Neural cell (in vitro differentiated cells): ENCODE results near the gene TMEM134. TPM values are rescaled to one million over a fixed set of nuclear protein-coding genes. Genes with fewer than 3 reads are reported as not detected.

Experiments used
- H2AFZ ChIP-seq: fragments of 200-600, 300-800 bp; sonication (generic), shearing (Covaris generic); 2 replicates; pipeline ENCODE4 v1.6.0; 2014; ENCODE audit warnings: low read depth, mild to moderate bottlenecking, antibody characterized with exemption, low read length, moderate library complexity
- H3F3A ChIP-seq: fragments of 200-600 bp; shearing (Covaris generic); 2 replicates; pipeline ENCODE4 v1.6.1; 2016; ENCODE audit warnings: mild to moderate bottlenecking, moderate library complexity, mixed read lengths, antibody characterized with exemption, low read length; ENCODE audit not compliant: insufficient read depth, poor library complexity, severe bottlenecking
- H3K27ac ChIP-seq: fragments of 200-600, 300-800 bp; sonication (generic), shearing (Covaris generic); 2 replicates; pipeline ENCODE4 v1.5.1; 2014; ENCODE audit warnings: mild to moderate bottlenecking, low read length, moderate library complexity
- H3K27me3 ChIP-seq: fragments of 300-800, 200-600 bp; sonication (generic), shearing (Covaris generic); 2 replicates; pipeline ENCODE4 v1.6.0; 2014; ENCODE audit warnings: mild to moderate bottlenecking, low read depth, low read length, moderate library complexity; ENCODE audit not compliant: insufficient read depth
- H3K36me3 ChIP-seq: fragments of 300-800, 200-600 bp; sonication (generic), shearing (Covaris generic); 2 replicates; pipeline ENCODE4 v1.5.1; 2014; ENCODE audit warnings: mild to moderate bottlenecking, antibody characterized with exemption, low read length, moderate library complexity; ENCODE audit not compliant: insufficient read depth
- H3K4me2 ChIP-seq: fragments of 300-800, 200-600 bp; sonication (generic), shearing (Covaris generic); 2 replicates; pipeline ENCODE4 v1.6.0; 2014; ENCODE audit warnings: mild to moderate bottlenecking, low read length
- H3K4me3 ChIP-seq: fragments of 300-800, 200-600 bp; sonication (generic), shearing (Covaris generic); 2 replicates; pipeline ENCODE4 v1.5.1; 2014; ENCODE audit warnings: mild to moderate bottlenecking, low read length, moderate library complexity
- H3K79me2 ChIP-seq: fragments of 200-600 bp; shearing (Covaris generic); replicated peaks from 2 replicates; pipeline ENCODE4 v1.6.0; 2014; ENCODE audit warnings: mild to moderate bottlenecking, low read length, moderate library complexity; ENCODE audit not compliant: insufficient read depth
- H3K9ac ChIP-seq: fragments of 300-800, 200-600 bp; sonication (generic), shearing (Covaris generic); 2 replicates; pipeline ENCODE4 v1.6.1; 2016; ENCODE audit warnings: mild to moderate bottlenecking, low read length, mixed read lengths
- H3K9me2 ChIP-seq: fragments of 200-600 bp; shearing (Covaris generic); 2 replicates; pipeline ENCODE4 v1.6.1; 2016; ENCODE audit warnings: mild to moderate bottlenecking, low read length, mixed read lengths; ENCODE audit not compliant: insufficient read depth
- H3K9me3 ChIP-seq: fragments of 200-600, 300-800 bp; sonication (generic), shearing (Covaris generic); 2 replicates; pipeline ENCODE4 v1.6.1; 2016; ENCODE audit warnings: mild to moderate bottlenecking, mixed run types, low read length, moderate library complexity, mixed read lengths
- H4K20me1 ChIP-seq: fragments of 200-600 bp; shearing (Covaris generic); 2 replicates; pipeline ENCODE4 v1.6.1; 2016; ENCODE audit warnings: mild to moderate bottlenecking, mixed run types; ENCODE audit not compliant: insufficient read depth
- EP300 ChIP-seq: fragments of 450-650 bp; conservative IDR thresholded peaks from 2 replicates; pipeline ENCODE4 v1.6.1; 2014; ENCODE audit warnings: antibody characterized with exemption, mild to moderate bottlenecking, moderate library complexity; ENCODE audit not compliant: poor library complexity, severe bottlenecking
- EZH2 ChIP-seq: fragments of 200-600, 300-800 bp; shearing (Covaris generic), sonication (generic); IDR thresholded peaks from 2 replicates; pipeline ENCODE4 v1.6.1; 2014; ENCODE audit warnings: antibody characterized with exemption, low read length, borderline replicate concordance, mild to moderate bottlenecking; ENCODE audit not compliant: insufficient read depth, poor library complexity, severe bottlenecking
- MXI1 ChIP-seq: fragments of 450-650 bp; conservative IDR thresholded peaks from 2 replicates; pipeline ENCODE4 v1.6.1; 2014; ENCODE audit warnings: antibody characterized with exemption, mild to moderate bottlenecking; ENCODE audit not compliant: poor library complexity, severe bottlenecking
- POLR2AphosphoS5 ChIP-seq: IDR thresholded peaks from 2 replicates; pipeline ENCODE4 v1.6.1; 2012
- RAD21 ChIP-seq: fragments of 450-650 bp; conservative IDR thresholded peaks from 2 replicates; pipeline ENCODE4 v1.6.1; 2014; ENCODE audit warnings: antibody characterized with exemption, mild to moderate bottlenecking, moderate library complexity
- SMC3 ChIP-seq: fragments of 450-650 bp; conservative IDR thresholded peaks from 2 replicates; pipeline ENCODE4 v1.6.1; 2014; ENCODE audit warnings: antibody characterized with exemption, mild to moderate bottlenecking, moderate library complexity; ENCODE audit not compliant: poor library complexity
- TAF1 ChIP-seq: IDR thresholded peaks from 2 replicates; pipeline ENCODE4 v1.6.1; 2012; ENCODE audit warnings: low read depth
- polyA plus RNA-seq: library from polyadenylated mRNA; depleted of rRNA; stranded (reverse); fragments of >200 nt; gene quantifications from 2 replicates; pipeline ENCODE4 v1.2.3, GENCODE V29; 2014
- TF ChIP-seq, protein P1 (sequence below): IDR thresholded peaks from 2 replicates; pipeline ENCODE4 v1.6.1; 2012; ENCODE audit warnings: borderline replicate concordance
- TF ChIP-seq, protein P2 (sequence below): fragments of 450-650 bp; IDR thresholded peaks from 2 replicates; pipeline ENCODE4 v1.5.1; 2014; ENCODE audit warnings: antibody characterized with exemption, mild to moderate bottlenecking, moderate library complexity; ENCODE audit not compliant: poor library complexity, severe bottlenecking

The TMEM134 gene
- polyA plus RNA-seq, 1 donor from 2014 or later = 50.3 TPM

DNA sequence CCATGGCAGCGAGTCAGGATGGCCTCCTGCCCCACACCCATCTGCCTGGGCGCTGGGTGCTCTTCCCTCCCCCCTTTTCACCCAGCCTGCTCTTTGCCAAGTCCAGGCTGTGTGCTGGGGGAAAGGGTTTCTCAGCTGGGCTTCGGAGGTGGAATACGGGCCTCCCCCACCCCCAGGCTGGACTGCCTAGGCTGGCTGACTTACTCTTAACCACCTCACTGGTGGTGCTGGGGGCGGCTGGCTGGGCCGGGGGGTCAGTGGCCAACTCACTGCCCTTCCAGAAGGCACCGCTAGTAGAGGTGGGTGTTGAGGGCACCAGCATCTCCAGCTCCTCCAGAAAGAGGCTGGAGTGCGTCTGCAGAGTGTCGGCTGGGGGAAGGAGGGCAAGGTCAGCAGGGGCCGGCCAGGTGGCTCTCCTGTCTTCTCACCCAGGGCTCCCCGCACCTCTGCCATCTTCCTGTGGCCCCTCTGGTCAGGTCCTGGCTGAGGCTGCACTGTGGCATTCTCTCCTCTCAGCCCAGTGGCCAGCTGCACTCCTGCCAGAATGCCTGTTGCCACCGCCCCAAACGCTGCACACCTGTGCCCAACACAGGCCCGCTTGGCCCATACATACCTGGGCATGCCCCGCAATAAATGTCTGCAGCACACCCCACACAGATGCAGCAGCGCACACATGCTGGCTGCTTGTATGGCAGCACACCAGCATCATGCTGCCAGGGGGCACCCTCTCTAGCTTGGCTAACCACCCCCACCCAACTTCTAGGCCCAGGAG is 26.4 kb upstream of the TMEM134 start:
- Histone ChIP-seq H3F3A (no peaks in the 10 kb centered on the region), H3K27ac (no peak overlapping the region), H3K79me2 (no peaks in the 10 kb centered on the region), H3K36me3 (no peaks in the 10 kb centered on the region), H3K4me2 (no peak overlapping the region), H3K9me2 (no peaks in the 10 kb centered on the region), H3K9me3 (no peaks in the 10 kb centered on the region), H4K20me1 (no peaks in the 10 kb centered on the region), H2AFZ (no peak overlapping the region), H3K9ac (no peak overlapping the region), H3K27me3 (no peaks in the 10 kb centered on the region), H3K4me3 (no peak overlapping the region)
- TF ChIP-seq MXI1 = no peak
- TF ChIP-seq, protein P1, sequence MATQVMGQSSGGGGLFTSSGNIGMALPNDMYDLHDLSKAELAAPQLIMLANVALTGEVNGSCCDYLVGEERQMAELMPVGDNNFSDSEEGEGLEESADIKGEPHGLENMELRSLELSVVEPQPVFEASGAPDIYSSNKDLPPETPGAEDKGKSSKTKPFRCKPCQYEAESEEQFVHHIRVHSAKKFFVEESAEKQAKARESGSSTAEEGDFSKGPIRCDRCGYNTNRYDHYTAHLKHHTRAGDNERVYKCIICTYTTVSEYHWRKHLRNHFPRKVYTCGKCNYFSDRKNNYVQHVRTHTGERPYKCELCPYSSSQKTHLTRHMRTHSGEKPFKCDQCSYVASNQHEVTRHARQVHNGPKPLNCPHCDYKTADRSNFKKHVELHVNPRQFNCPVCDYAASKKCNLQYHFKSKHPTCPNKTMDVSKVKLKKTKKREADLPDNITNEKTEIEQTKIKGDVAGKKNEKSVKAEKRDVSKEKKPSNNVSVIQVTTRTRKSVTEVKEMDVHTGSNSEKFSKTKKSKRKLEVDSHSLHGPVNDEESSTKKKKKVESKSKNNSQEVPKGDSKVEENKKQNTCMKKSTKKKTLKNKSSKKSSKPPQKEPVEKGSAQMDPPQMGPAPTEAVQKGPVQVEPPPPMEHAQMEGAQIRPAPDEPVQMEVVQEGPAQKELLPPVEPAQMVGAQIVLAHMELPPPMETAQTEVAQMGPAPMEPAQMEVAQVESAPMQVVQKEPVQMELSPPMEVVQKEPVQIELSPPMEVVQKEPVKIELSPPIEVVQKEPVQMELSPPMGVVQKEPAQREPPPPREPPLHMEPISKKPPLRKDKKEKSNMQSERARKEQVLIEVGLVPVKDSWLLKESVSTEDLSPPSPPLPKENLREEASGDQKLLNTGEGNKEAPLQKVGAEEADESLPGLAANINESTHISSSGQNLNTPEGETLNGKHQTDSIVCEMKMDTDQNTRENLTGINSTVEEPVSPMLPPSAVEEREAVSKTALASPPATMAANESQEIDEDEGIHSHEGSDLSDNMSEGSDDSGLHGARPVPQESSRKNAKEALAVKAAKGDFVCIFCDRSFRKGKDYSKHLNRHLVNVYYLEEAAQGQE = no peak

DNA sequence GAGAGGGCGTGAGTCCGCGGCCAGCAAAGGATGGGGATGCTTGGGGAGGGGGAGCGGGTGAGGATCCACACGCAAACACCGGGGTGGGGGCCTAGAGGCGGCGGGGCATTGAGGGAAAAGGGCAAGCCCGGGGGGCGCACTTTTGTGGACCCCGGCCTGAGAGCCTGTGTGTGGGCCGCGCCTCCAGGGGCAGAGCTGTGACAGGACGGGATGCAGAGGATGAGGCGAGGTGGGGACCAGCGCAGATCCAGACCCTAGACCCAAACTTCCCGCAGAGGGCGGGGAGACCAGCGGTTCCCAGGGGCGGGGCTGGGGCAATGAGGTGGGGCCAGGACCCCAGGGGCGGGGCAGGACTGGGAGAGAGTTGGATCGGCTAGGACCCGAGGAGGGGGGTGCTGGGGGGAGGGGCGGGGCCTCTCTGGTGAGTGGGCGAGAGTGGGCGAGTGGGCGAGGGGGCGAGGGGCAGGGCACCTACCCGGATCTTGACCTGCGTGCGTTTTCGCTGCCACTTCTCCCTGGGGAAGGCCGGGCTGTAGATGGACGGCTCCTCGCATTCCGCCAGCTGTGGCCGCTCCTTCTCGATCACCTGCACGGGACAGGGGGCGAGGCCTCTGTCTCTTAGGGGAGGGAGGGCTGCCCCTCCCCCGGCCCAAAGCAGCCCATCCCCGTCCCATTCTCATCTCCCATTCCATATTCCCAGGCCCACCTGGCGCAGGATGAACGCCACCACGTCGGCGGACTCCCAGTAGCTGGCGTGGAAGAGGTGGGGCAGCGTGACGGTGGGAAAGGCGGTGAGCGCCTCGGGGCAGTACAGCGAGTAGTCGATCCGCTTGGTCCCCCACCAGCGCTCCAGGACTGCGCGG is 25.6 kb upstream of the TMEM134 start:
- no peaks in the 10 kb centered on the region for H3K79me2 ChIP-seq
- no peak overlapping the region for H2AFZ ChIP-seq
- no peaks in the 10 kb centered on the region for H3K36me3 ChIP-seq
- no peak overlapping the region for H3K9ac ChIP-seq
- no peaks in the 10 kb centered on the region for H3K27me3 ChIP-seq
- H3K9me3 ChIP-seq = no peaks in the 10 kb centered on the region
- H4K20me1 ChIP-seq = no peaks in the 10 kb centered on the region
- no peak overlapping the region for H3K4me2 ChIP-seq
- H3F3A ChIP-seq = no peaks in the 10 kb centered on the region
- TF ChIP-seq TAF1 (no peak), MXI1 (no peak), EZH2 (no peak), EP300 (no peak), RAD21 (no peak), SMC3 (no peak), POLR2AphosphoS5 (no peak)
- TF ChIP-seq, protein P2, sequence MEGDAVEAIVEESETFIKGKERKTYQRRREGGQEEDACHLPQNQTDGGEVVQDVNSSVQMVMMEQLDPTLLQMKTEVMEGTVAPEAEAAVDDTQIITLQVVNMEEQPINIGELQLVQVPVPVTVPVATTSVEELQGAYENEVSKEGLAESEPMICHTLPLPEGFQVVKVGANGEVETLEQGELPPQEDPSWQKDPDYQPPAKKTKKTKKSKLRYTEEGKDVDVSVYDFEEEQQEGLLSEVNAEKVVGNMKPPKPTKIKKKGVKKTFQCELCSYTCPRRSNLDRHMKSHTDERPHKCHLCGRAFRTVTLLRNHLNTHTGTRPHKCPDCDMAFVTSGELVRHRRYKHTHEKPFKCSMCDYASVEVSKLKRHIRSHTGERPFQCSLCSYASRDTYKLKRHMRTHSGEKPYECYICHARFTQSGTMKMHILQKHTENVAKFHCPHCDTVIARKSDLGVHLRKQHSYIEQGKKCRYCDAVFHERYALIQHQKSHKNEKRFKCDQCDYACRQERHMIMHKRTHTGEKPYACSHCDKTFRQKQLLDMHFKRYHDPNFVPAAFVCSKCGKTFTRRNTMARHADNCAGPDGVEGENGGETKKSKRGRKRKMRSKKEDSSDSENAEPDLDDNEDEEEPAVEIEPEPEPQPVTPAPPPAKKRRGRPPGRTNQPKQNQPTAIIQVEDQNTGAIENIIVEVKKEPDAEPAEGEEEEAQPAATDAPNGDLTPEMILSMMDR = no peak
- TF ChIP-seq, protein P1 = no peak
- no peak overlapping the region for H3K4me3 ChIP-seq
- no peak overlapping the region for H3K27ac ChIP-seq
- no peaks in the 10 kb centered on the region for H3K9me2 ChIP-seq
